Measurements from ENCODE around the gene ASPHD2.
A peak's percentile ranks its signal among the peaks of the same experiment; 100 is the strongest.
"Not testable (repeated sequence)": the region's sequence is repeated elsewhere in the genome, so short reads cannot be mapped to it uniquely, and the experiment has no call there.

The ASPHD2 gene, protein sequence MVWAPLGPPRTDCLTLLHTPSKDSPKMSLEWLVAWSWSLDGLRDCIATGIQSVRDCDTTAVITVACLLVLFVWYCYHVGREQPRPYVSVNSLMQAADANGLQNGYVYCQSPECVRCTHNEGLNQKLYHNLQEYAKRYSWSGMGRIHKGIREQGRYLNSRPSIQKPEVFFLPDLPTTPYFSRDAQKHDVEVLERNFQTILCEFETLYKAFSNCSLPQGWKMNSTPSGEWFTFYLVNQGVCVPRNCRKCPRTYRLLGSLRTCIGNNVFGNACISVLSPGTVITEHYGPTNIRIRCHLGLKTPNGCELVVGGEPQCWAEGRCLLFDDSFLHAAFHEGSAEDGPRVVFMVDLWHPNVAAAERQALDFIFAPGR

DNA sequence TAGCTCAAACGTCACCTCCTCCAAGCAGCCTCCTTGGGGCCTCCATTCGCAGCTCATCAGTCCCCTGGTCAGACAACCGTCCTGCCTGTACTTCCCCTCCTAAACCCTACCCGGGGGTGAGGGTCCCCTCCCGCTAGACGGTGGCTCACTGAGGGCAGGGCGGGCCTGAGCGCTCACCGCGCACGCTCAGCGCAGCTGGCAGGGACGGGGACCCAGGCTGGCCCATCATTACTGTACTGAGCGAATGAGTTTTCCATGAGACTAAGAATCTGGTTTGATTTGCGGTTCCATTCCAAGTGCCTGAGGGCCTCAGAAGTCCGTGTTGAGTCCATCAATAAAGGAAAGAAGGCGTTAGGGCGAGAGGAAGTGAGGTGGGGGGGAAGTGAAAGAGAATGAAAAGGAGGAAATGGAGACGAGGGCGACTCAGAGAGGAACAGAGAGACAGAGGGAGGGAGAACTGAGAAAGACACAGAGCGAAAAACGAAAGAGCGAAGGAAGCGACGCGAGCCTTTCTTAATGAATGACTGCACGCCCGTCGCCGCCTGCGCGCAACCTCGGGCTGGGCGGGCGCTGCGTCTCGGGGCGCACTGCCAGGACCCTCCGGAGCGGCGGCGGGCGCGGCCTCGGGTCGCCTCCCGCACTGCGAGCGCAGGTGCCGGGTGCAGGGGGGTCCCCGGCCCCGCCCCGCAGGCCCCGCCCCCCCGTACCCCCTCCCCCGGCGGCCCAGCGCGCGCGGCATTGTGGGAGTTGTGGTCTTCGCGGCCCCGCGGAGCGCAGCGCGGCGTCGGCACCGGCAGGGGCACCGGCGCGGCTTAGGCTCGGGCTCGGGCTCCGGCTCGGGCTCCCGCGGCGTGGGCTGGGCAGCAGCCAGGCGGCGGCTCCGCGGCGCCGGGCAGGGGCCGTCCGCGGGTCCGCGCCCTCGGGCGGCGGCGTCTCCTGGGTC is at the start of gene ASPHD2:
ASPHD2 (plus strand) TSS at position 746 of the 943 bp plus-strand sequence. CDS start 4,356 bp downstream, outside the sequence.
- DNase-seq: peak; percentile 25

DNA sequence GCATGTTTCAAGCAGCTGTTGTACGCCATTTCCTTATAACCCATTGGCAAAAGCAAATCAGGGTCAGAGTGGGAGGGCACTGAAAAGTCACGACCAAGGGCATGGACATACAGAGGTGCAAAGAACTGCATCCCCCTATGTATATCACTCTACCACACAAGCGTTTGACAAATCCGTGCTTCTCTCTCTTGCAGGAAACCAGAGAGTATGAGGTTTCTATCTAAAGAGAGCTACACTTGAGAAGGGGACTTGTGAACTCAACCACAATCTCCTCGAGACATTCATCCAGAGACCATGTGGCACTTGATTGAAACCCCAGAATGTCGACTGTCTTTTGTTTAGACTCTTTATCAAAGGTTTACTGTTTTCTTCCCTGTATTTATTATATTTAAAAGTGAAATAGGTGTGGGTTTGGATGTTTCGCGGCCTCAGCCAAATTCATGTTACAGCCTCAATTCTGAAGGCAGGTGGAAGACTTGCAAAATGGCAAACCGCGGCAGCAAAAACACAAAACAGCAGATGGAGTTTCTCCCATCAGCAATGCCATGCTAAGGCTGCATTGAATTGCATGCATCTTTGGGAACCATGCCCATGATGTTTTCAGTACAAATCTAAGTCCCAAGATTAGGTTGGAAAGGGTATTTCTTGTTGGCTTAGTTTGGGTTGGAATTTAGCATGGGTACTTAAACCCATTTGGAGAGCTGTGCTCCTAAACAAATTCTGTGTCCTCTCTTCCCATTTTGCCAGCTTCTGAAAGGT is 48.8 kb upstream of the ASPHD2 start:
- DNase-seq: no peak

DNA sequence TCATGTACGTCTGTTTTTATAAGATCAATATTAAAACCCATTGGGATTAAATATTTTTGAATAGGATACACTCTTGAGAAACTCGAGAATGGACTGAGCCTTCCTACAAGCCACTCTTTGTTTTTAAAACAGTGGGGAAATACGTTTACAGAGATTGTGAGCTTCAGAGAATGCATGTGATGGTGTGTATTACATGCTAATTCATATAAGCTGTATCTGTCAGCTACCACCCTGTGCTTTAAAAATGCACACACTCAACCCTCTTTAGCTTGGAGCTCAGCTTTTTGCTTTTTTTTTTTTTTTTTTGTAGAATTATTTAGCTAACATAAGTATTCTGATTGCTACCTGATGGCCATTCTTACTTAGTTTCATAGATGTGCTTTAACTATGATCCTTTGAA is 46.3 kb upstream of the ASPHD2 start:
- DNase-seq: no peak

DNA sequence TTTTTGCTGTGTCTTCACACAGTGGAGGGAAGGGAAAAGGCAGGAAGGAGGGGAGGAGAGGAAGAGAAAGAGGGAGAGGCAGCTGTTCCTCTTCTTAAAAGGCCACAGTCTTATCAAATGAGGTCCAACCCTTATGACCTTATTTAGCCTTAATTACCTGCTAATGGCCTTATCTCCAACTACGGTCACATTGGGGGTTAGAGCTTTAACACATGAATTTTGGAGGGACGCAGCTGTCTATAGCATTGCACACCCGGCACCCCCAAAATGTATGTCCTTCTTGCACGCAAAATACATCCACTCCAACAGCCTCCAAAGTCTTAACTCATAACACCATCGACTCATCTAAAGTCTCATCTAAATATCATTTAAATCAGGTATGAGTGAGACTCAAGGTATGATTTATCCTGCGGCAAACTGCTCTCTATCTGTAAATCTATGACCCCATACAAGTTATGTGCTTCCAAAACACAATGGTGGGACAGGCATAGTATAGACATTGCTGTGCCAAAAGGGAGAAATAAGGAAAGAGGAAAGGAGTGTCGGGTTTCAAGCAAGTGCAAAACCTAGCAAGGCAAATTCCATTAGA is 45.0 kb upstream of the ASPHD2 start:
- no peak for DNase-seq

DNA sequence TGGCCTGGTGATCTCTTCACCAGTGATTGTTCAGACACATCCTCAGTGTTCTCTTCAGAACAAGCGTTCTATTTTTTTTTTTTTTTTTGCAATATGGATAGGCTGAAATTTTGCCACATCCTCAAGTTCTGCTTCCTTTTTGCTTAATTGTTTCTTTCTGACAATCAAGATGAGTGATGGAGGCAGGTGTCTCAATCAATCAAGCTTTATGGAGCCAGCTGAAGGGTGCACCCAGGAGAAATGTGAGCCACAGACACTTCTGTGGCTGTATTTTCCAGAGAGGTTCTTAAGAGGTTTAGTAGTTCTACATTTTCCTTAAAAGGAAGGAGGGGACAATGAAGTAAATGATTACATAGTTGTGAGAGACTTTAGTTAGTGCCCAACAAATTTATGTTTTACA is 43.9 kb upstream of the ASPHD2 start:
- DNase-seq: no peak

DNA sequence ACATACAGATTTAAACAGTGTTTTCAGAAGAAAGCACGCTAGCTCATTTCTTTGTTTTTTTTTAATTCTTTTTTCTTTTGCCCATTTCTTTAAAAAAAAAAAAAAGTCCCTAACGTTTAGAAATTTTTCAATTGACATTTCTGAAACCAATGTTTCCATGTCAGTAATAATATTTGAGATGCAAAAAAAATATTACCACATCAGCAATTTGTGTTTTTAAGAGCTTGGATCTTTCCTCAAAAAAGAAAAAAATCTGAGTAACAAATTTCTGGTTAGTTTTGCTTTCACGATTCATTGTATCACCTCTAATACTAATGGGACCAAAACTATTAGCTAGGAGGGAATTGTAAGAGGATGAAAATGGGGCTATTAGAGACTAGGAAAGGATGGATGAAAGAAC is 39.9 kb upstream of the ASPHD2 start:
- DNase-seq: no peak

DNA sequence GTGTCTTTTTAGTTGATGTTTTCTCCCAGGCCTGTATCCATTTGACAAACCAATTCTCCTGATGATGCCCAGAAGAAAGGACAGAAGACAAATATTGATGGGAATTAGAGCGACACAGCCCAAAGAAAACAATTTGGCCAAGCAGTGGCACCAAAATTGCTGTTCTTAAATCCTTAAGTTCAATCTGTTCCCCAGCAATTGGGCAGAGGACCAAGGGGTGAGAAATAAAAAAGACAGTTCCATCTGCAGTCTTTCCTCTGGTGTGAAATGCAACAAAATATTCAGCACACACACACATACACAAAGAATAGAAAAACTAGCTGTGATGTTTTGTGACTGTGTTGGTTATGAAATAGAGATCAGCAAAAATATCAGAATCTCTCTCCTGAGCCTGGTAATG is 38.0 kb upstream of the ASPHD2 start:
- DNase-seq: no peak

DNA sequence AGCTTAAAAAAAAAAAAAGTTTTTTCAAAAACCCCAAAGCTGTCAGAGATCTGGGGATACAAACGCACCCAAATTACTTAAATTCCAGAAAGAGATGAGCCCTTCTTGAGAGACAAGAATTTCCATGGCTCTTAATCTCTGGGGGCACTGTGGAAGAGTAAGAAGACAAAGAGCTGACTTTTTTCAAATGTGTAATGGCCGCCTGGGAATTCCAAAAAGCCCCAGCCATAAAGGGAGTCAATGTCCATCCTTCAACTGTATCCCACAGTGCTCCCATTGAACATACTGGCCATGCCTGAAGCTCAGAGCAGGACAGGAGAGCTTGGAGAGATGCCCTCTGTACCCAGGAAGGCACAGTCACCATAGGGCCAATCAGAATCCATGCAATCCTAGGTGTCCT is 37.4 kb upstream of the ASPHD2 start:
- DNase-seq: no peak

DNA sequence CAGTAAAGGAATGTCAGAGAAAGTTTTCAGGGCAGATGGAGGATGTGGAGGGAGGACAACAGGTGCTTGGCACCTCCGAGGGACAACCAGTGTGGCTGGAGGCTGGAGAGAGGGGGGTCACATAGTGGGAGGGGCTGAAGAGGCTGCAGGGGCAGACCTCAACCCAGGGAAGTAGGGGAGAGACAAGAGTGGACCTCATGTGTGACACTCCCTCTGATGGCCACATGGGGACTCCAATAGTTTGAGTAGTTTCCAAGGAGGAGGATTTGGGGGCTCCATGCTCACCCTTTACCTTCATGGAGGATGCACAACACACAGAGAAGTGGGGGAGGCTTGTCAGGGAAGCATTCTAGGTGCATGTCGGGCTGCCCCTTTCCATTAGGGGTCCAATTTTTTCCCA is 35.1 kb upstream of the ASPHD2 start:
- DNase-seq: no peak

DNA sequence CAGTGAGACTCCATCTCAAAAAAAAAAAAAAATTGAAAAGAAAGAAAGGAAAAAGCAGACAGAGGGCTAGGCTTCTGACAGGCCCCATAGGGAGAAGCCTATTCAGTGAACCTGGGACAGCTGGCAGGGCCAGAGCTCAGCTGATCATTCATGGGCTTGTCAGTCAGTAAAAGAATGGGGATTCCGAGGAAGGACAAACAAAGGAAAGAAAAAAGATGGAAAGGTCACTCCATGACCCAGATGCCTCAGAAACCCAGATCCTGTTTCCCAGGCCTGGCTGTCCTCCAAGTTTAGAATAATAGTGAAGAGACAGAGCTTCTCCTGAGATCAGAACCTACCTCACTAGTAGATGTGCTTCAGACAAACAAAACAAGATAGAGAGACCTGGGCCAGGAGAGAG is 34.3 kb upstream of the ASPHD2 start:
- DNase-seq: no peak

DNA sequence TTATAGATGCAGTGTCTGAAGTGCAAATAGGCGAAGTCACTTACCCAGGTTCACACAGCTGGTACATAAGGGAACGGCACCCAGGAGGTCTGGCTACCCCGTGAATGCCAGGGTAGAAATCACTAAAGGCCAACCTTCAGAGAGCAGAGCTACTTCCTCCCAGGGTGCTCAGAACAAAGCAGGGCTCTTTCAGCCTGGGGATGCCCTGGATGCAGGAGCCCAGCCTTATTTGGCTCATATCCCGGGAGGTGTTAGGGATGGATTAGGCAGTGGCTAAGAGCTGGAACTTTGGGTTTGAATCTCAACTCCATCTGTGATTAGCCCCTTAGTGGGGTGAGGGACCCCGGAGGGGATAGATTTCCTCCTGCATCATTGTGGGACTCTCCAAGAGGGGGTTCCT is 33.1 kb upstream of the ASPHD2 start:
- no peak for DNase-seq

DNA sequence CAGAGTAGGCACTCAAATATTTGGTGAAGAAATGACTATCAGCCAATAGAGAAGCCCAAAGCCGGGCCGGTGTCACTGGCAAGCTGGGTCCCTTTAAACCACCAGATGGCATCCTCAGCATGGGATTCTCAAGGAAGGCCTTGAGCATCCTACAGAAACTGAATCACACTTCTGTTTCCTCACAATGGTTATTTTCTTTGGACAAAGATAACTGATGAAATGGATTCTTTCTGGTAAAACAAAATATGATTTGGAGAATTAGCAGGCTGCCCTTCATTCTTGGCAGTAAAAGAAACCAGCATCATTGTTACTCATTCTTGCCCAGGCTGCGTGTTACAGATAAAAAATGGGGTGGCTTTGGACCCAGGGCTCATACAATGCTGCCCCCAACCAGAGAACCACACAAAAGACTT is 30.3 kb upstream of the ASPHD2 start:
- DNase-seq: peak; percentile 73

DNA sequence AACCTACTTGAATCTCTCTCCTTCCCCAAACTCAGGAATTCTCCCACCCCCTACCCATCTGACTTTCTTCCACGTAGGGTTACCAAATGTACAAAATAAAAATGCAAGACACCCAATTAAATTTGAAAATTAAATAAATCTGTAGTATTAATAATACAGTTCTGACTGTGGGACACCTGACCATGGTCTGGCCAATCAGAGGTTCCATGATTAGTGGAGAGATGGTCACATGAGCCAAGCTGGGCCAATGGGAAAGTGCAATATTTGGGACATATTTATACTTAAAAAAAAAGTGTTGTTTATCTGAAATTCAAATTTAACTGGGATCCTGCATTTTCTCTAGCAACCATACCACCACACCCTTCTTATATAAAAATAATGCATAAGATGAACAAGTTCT is 29.8 kb upstream of the ASPHD2 start:
- DNase-seq: no peak

DNA sequence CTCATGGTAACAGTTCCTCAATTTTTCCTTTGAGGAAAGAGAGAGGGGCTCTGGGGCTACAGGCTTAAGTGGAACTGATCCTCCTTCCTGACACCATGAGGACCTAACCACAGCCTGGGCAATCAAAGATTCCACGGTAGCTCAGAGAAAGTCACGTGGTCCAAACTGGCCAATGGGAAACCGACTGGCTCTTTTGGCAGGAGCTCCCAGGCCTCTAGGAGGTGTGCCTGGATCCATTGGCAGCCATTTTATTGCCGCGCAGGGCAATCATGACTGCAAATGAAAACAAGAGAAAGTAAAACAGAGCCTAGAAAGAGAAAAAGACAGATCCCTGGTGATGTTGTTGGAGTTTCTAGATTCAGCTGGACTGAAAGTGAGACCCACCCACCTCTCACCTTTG is 27.3 kb upstream of the ASPHD2 start:
- DNase-seq: peak; percentile 9

DNA sequence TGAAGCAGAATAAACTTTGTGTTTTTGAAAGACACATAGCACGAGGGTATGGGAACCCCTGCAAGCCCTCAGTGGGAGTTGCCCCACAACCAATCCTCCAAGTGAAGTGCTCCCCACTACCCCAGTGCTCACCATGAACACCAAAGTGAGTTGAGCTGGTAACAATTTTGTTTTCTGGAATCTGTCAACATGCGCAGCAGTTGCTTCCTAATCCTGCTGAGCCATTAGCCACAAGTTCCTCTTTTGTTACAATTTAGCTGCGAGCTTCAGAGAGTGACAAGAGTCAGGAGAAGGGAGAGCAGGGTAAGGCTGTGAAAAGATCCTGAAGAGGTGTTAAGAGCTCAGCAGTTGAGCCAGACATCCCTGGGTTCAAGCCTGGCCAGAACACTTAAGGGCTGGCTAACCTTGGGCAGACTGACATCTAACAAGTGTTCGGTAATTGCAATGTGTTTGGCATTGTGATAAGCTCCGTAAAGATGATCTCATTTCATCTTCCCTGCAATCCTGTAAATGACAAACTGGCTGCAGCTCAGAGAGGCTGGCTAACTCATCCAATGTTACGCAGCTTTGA is 24.1 kb upstream of the ASPHD2 start:
- peak; percentile 64 for DNase-seq

DNA sequence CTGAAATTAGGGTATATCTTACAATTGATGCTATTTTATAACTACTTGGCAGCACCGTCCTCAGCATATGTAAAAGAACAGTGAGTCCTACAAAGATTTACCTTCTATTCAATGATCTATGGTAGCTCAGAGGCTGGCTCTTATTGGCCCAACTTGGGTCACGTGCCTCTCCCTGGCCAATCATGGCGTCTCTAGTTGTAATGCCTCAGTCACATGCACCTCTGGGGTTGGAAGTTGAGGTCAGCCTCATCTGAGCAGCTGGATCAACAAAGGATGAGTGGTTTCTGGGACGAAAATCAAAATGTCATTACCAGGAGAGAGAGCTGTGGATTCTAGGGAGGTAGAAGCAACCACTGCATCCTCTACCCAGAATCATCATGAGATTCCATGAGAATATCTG is 22.9 kb upstream of the ASPHD2 start:
- no peak for DNase-seq

DNA sequence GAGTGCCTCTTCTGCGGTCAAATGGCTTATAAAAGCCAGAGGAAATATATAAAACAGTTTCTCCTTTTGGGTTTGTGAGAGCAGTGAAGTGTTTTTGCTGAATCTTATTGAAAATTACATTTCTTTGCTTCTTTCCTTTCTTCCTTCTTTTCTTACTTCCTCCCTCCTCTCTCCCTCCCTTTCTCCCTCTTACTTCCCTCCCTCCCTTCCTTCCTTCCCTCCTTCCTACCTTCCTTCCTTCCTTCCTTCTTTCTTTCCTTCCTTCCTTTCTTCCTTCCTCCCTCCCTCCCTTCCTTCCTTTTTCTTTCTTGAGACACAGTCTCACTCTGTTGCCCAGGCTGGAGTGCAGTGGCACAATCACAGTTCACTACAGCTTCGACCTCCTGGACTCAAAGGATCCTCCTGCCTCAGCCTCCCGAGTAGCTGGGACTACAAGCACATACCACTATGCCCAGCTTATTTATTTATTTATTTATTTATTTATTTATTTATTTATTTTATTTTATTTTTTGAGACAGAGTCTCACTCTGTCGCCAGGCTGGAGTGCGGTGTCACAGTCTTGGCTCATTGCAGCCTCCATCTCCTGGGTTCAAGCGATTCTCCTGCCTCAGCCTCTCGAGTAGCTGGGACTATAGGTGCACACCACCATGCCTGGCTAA is 20.4 kb upstream of the ASPHD2 start:
- DNase-seq: not testable (repeated sequence)

DNA sequence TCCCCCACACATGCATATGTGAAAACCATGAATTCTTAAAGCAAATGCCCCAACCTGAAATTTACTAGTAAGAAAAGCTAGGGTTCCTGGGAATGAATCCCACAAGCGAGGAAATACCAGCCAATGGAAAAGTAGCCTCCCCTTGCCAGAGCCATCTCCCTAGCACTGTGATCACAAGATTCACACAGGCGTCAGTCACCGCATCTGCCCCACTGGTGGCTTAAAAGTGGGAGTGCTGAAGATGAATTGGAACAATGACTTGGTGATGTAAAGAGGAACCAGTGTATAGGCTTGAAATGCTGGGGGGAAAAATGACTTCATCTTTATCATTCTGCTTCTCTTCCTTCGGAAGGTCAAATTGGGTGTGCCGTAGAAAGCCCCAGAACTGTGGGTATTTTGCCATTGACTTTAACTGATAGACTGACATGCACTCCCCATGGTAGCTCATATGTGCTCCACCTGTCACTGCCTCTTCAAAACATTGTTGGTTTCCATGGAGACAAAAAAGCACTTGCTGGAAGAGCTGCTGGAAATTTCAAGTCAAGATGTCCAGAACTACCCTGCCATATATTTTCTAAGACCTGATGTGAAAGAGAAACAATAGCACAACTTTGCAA is 19.2 kb upstream of the ASPHD2 start:
- no peak for DNase-seq

DNA sequence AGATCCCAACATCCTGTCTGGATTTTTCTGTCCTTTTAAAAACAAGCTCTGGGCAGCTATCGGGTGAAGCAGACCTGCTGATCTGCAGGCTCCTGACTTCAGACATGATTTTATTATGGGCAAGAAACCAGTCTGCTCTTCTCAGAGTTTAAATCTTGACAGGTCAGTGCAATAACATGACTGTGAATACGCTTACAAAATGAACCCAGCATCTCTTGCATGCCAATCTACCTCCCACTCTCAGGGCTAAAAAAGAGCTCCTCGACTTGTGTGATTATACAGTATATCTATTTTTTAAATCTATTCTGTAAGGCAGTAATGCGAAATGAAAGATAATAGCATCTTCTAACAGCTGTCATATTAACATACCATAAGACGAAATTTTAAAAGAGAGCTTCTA is 18.7 kb upstream of the ASPHD2 start:
- no peak for DNase-seq

DNA sequence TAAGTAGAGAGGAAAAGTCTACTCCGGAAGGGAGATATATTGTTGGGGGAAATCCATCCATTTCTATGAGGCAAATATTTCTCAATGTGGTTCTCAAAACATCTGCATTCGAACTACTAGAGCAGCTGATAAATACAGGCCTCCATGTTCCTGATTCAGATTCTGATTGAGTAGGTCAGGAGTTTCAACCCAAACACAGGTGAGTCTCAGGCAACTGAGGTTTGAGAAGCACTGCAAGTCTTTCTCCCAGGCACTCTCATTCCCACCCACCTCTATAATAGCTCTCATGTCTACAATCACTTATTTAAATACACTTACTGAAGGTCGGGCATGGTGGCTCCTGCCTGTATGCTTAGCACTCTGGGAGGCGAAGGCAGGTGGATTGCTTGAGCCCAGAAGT is 14.7 kb upstream of the ASPHD2 start:
- no peak for DNase-seq

DNA sequence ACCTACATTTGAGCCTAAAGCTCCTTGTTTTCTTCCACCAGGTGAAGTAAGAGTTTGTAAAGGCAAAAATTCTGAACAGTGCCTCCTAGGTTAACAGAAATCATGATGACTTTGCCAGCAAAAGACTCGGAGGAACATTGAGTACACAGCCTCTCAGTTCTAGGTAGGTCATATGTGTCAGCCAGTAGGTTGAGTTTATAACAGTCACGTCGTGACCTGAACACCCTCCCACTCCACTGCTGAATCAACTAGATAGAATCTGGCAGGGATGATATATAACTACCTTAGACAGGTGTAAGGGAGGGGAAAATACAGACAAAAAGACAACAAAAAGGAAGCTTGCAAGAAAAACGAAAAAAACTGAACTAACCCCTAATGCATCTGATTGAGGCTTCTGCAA is 12.8 kb upstream of the ASPHD2 start:
- DNase-seq: no peak
